Mesodermal cell (in vitro differentiated cells): Measurements from ENCODE around the gene RRP9.

Experiments
- H3K27ac ChIP-seq: 2 replicates; pipeline ENCODE4 v1.7.0; 2013; ENCODE audit warnings: mild to moderate bottlenecking, low read depth, low read length, moderate library complexity; ENCODE audit not compliant: severe bottlenecking
- H3K36me3 ChIP-seq: 2 replicates; pipeline ENCODE4 v1.7.1; 2013; ENCODE audit warnings: mild to moderate bottlenecking, low read length, moderate library complexity; ENCODE audit not compliant: control insufficient read depth, insufficient read depth
- H3K4me1 ChIP-seq: one replicate; pipeline ENCODE4 v1.7.1; 2013; ENCODE audit warnings: mild to moderate bottlenecking, low read length; ENCODE audit not compliant: insufficient read depth, control insufficient read depth, poor library complexity, severe bottlenecking
- H3K4me3 ChIP-seq: 2 replicates; pipeline ENCODE4 v1.7.0; 2013; ENCODE audit warnings: low read length, control low read depth, mild to moderate bottlenecking; ENCODE audit not compliant: insufficient read depth, poor library complexity, severe bottlenecking; ENCODE audit errors: extremely low read depth
- H3K9me3 ChIP-seq: 2 replicates; pipeline ENCODE4 v1.7.1; 2013; ENCODE audit warnings: mild to moderate bottlenecking, low read length, moderate library complexity; ENCODE audit not compliant: control insufficient read depth
- WGBS, 2 experiments: methylation state at CpG; one replicate each; pipeline ENCODE4 v1.1.5; 2013; ENCODE audit warnings: missing lambda C conversion rate in 2 of 2; ENCODE audit not compliant: insufficient coverage in 2 of 2; 5-methylcytosine and 5-hydroxymethylcytosine counted together

RRP9 gene

DNA sequence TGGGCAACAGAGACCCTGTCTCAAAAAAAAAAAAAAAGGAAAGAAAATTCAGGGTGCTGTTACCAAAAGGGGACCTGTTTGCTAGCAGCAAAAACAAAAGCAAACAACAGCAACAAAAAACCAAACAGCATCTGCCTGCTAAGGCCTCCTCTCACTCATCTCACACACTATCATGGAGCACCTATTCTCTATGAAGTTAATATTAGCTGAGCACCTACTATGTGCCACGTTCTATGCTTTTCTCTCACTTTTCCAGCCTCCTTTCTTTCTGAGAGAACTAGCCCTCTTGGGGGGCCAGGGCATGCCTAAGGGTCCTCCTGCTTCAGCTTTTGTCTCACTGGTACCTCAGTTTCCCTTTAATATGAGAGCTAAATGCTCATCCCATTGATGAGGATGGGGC is 13.0 kb upstream of the RRP9 start:
- H3K9me3 ChIP-seq: no peaks in the 10 kb centered on the region
- 71% methylated on average over 1 of the region's 1 CpG; no CpG with 5 or more reads in 1 of the 2 experiments for WGBS, 2 experiments
- H3K4me3 ChIP-seq: no peak overlapping the region
- H3K4me1 ChIP-seq: peaks cover 4% of the 10 kb centered on the region
- no peak overlapping the region for H3K27ac ChIP-seq
- peaks cover 30% of the 10 kb centered on the region for H3K36me3 ChIP-seq

DNA sequence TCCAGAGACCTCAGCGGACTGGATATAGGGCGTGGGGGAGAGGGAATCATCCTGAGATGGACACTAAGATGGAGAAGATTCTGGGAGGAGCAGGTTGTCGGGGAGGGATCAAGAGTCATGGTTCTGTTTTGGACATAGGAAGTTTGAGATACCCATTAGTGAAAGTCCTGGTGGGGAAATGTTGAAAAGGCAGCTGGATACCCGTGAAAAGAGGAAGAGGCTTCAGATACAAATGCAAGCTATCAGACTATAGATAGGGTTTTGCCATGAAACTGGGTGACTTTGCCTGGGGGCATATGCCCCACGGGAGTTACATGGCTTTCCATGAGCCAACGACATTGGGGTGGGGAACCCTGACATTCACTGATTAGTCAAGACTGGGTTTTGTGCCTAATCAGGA is 12.4 kb upstream of the RRP9 start:
- H3K27ac ChIP-seq: no peak overlapping the region
- no peaks in the 10 kb centered on the region for H3K9me3 ChIP-seq
- H3K36me3 ChIP-seq: peaks cover 24% of the 10 kb centered on the region
- H3K4me3 ChIP-seq: no peak overlapping the region
- WGBS, 2 experiments: 85 to 88% methylated on average over 6 of the region's 6 CpGs
- H3K4me1 ChIP-seq: peaks cover 4% of the 10 kb centered on the region

DNA sequence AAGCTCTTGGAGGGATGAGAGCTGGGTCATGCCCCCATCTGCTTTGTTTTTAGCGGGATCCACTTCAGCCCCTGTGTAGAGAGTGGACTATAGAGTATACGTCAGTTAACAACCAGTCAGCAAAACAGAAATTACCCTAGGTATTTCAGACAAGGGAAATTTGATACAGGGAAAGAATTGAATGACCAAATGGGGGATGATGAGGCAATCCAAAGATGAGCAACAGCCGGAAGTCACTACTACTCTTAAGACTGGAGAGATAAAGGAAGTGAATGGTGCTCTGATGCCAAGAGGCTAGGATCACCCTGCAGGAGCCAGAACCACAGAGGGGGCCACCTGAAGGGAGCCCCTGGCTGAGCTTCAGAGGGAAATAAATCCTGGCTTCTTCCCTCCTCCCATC is 11.7 kb upstream of the RRP9 start:
- Histone ChIP-seq H3K4me1 (peaks cover 4% of the 10 kb centered on the region), H3K4me3 (no peak overlapping the region), H3K36me3 (peaks cover 18% of the 10 kb centered on the region), H3K27ac (no peak overlapping the region), H3K9me3 (no peaks in the 10 kb centered on the region)
- 100% methylated on average over 1 of the region's 3 CpGs for WGBS, 2 experiments

DNA sequence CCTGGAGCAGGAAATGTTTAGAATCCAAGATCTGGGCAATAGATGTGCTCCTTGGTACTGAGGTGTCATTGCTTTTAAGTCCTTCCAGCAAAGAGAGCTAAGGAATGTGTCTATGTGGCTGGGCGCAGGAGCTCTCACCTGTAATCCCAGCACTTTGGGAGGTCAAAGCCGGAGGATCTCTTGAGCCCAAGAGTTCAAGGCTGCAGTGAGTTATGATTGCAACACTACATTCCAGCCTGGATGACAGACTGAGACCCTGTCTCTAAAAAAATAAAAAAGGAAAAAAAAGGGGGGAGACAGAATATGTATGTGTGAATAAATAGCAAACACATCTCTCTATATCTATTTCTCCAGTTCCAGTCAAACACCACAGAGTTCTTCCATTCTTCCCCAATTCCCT is 9.2 kb upstream of the RRP9 start:
- whole genome bisulfite sequencing, 2 experiments: 83 to 100% methylated on average over 2 of the region's 2 CpGs
- Histone ChIP-seq H3K36me3 (no peaks in the 10 kb centered on the region), H3K4me1 (no peaks in the 10 kb centered on the region)

DNA sequence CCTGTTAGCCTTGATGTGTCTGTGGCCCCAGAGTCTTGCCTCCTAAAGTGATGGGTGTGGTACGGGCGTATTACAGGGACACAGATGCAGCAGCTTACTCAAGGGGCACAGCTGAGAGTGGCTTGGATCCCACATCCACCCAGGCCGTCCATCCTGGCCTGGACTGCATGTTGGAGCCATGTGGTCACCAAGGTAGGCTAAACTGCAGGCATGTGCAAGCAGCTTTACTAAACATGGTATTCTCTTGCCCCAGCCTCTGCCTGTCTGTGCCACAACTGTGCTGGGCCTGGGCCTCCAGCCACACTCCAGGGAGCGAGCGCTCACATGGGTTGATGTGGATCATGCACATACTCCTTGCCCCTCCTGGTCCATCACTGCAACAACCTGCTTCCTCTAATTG is 7.4 kb upstream of the RRP9 start:
- H3K27ac ChIP-seq: no peak overlapping the region
- no peak overlapping the region for H3K4me3 ChIP-seq
- WGBS, 2 experiments: 90 to 93% methylated on average over 3 to 5 of the region's 5 CpGs
- no peaks in the 10 kb centered on the region for H3K36me3 ChIP-seq
- no peaks in the 10 kb centered on the region for H3K9me3 ChIP-seq
- H3K4me1 ChIP-seq: no peaks in the 10 kb centered on the region

More for the DNA sequence above, 9.2 kb upstream of the RRP9 start:
- Histone ChIP-seq H3K27ac (no peak overlapping the region), H3K9me3 (no peaks in the 10 kb centered on the region), H3K4me3 (no peak overlapping the region)

DNA sequence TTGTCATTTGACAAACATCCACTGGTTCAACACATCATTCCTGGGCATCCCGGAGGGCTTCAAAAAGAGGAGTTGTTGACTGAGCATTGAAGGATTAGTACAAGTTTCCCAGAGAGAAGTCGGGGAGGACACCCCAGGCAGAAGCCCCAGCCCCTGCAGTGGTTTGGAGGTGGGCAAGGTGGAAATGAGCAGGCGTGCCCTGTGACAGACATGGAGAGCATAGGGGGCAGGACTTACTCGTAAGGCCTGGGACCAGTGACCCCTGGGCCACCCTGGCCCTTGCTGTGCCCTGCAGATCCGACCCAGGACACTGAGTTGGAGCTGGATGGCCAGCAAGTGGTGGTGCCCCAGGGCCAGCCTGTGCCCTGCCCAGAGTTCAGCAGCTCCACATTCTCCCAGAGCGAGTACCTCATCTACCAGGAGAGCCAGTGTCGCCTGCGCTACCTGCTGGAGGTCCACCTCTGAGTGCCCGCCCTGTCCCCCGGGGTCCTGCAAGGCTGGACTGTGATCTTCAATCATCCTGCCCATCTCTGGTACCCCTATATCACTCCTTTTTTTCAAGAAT is 6.4 kb upstream of the RRP9 start:
- H3K9me3 ChIP-seq: no peaks in the 10 kb centered on the region
- H3K4me3 ChIP-seq: no peak overlapping the region
- no peaks in the 10 kb centered on the region for H3K4me1 ChIP-seq
- 84 to 96% methylated on average over 9 of the region's 10 CpGs for WGBS, 2 experiments
- H3K36me3 ChIP-seq: no peaks in the 10 kb centered on the region
- H3K27ac ChIP-seq: no peak overlapping the region

DNA sequence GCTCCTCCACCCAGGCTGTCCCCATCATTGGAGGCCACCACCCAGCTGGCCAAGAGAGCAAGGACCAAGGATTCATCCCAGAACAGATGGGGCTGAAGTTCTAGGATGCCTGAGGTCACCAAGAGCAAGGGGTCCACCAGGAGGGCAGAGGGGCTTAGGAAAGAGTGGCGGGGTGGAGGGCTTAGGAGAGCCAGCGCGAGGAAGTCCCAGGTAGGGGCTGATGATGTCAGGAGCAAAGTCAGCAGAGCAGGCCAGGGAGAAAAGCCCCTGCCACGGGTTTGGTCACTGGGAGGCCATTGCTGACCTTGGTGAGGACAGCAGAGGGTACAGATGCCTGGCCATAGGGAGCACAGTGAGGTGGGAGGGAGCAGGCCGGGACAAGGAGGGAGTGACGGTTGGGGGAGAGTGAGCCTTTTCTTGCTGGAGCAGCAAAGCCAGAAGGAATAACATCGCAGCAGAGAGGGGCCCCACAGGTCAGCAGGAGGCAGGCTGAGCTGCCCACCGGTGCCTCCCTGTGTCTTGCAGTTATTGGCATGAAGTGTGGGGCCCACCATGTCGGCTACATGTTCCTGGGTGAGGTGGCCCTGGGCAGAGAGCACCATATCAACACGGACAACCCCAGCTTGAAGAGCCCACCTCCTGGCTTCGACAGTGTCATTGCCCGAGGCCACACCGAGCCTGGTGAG is 5.7 kb upstream of the RRP9 start:
- Histone ChIP-seq H3K36me3 (no peaks in the 10 kb centered on the region), H3K27ac (no peak overlapping the region), H3K9me3 (no peaks in the 10 kb centered on the region), H3K4me3 (no peak overlapping the region), H3K4me1 (peaks cover 7% of the 10 kb centered on the region)
- WGBS, 2 experiments: 65 to 78% methylated on average over 3 to 7 of the region's 13 CpGs

DNA sequence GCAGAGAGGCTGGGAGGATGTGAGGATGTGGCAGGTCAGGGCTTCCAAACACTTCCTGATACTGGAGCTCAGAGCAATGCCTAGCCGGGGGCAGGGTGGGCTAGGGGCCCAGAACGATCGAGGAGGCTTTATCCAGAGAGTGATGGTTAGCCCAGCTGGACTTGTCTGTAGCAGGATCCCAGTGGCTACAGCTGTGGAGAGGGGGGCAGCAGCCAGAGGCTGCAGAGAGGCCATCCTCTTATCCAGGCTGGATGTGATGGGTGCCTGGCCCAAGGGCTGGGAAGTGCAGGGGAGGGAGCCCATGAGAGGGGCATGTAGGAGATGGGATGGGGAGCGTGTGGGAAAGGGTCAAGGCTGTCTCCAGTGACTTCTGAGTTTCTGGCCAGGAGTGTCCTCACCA is 5.1 kb upstream of the RRP9 start:
- Histone ChIP-seq H3K36me3 (no peaks in the 10 kb centered on the region), H3K27ac (no peak overlapping the region), H3K4me3 (no peak overlapping the region), H3K9me3 (no peaks in the 10 kb centered on the region), H3K4me1 (peaks cover 8% of the 10 kb centered on the region)
- WGBS, 2 experiments: 73 to 92% methylated on average over 3 of the region's 4 CpGs

DNA sequence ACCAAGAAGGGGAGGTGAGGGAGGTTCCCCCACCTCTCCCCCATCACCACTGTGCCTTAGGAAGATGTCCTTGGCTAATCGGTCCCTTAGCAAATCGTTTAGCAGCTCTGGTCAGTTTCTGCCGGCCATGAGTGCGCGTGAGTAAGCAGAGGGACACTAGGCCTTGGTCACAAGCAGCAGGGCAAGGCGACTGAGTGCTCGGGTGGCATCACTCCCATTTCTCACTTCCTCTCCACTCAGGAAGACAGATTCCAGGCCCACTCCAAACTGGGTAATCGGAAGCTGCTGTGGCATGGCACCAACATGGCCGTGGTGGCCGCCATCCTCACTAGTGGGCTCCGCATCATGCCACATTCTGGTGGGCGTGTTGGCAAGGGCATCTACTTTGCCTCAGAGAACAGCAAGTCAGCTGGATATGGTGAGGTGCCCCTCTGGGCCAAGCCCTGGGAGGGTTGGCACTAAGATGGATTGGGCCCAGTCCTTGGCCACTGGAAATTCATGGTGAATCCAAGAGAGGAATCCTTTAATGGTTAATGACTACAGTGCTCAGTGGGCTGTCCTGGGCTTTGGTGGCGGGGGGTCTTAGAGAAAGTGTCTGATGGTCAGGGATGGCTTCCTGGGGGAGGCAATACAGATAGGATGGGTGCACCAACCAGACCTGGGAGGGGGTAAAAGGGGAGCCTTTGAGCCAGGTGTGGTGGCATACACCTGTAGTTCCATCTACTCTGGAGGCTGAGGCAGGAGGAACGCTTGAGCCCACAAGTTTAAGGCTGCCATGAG is 4.4 kb upstream of the RRP9 start:
- Histone ChIP-seq H3K9me3 (no peaks in the 10 kb centered on the region), H3K4me3 (no peak overlapping the region), H3K27ac (no peak overlapping the region), H3K36me3 (no peaks in the 10 kb centered on the region), H3K4me1 (peaks cover 8% of the 10 kb centered on the region)
- WGBS, 2 experiments: 96 to 98% methylated on average over 11 to 14 of the region's 14 CpGs

DNA sequence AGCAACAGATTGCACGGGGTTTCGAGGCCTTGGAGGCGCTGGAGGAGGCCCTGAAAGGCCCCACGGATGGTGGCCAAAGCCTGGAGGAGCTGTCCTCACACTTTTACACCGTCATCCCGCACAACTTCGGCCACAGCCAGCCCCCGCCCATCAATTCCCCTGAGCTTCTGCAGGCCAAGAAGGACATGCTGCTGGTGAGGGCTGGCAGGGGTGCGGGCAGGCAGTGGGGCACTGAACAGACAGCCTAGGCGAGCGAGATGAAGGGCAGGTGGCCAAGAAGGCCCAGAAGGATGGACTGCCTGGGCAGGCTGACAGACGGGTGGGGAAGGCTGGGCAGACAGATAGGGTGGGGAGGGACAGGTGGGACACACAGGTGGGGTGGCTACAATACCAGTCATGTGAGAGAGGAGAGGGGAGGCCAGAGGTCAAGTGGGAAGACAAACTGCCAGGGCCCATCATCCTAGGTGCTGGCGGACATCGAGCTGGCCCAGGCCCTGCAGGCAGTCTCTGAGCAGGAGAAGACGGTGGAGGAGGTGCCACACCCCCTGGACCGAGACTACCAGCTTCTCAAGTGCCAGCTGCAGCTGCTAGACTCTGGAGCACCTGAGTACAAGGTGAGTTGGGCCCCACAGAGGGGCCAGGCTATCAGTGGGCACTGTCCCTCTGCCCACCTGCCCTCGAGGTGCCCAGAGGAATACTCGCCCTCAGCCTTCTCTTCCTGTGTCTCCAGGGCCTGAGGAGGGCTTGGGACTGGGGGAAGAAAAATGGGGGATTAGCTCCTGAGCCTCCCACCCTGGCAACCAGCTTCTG is 3.5 kb upstream of the RRP9 start:
- Histone ChIP-seq H3K36me3 (peaks cover 1% of the 10 kb centered on the region), H3K27ac (no peak overlapping the region), H3K4me1 (peaks cover 13% of the 10 kb centered on the region), H3K4me3 (no peak overlapping the region), H3K9me3 (no peaks in the 10 kb centered on the region)
- WGBS, 2 experiments: 90 to 92% methylated on average over 14 to 17 of the region's 18 CpGs
